SK-N-MC (cell line): ENCODE results near the gene TTC38.
"Not testable (repeated sequence)": the region's sequence is repeated elsewhere in the genome, so short reads cannot be mapped to it uniquely, and the experiment has no call there.

ENCODE experiments used
- DNase-seq: peaks from one replicate; pipeline ENCODE4 v3.0.0-alpha.2; 2011; ENCODE audit warnings: low read depth, low spot score
- H3K27ac ChIP-seq: fragments of 200-600 bp; sonication (generic); 2 replicates; pipeline ENCODE4 v1.5.1; 2016; ENCODE audit warnings: mixed run types
- H3K36me3 ChIP-seq: fragments of 200-600 bp; sonication (generic); 2 replicates; pipeline ENCODE4 v1.6.1; 2017; ENCODE audit warnings: antibody characterized with exemption, low read length, mixed read lengths; ENCODE audit not compliant: insufficient read depth
- H3K4me3 ChIP-seq: fragments of 200-600 bp; sonication (generic); 2 replicates; pipeline ENCODE4 v1.5.1; 2016
- H3K9ac ChIP-seq: fragments of 200-600 bp; sonication (generic); 2 replicates; pipeline ENCODE4 v1.8.0; 2017; ENCODE audit warnings: mixed run types, mixed read lengths; ENCODE audit not compliant: insufficient read length
- H3K9me3 ChIP-seq: fragments of 200-600 bp; sonication (generic); 2 replicates; pipeline ENCODE4 v1.6.1; 2017; ENCODE audit warnings: low read depth, mild to moderate bottlenecking, antibody characterized with exemption, low read length, moderate library complexity, mixed read lengths
- EZH2 ChIP-seq: fragments of 200-600 bp; sonication (generic); IDR thresholded peaks from one replicate; pipeline ENCODE4 v1.6.1; 2017; ENCODE audit warnings: antibody characterized with exemption
- FOXP2 ChIP-seq: optimal IDR thresholded peaks from 2 replicates; pipeline ENCODE3; 2011; ENCODE audit warnings: mild to moderate bottlenecking, moderate library complexity; ENCODE audit not compliant: insufficient read depth; ENCODE audit errors: extremely low read length, control extremely low read depth
- POLR2AphosphoS5 ChIP-seq: IDR thresholded peaks from 2 replicates; pipeline ENCODE4 v1.6.1; 2012; ENCODE audit warnings: mild to moderate bottlenecking, low read depth, low read length, borderline replicate concordance

Gene TTC38

DNA sequence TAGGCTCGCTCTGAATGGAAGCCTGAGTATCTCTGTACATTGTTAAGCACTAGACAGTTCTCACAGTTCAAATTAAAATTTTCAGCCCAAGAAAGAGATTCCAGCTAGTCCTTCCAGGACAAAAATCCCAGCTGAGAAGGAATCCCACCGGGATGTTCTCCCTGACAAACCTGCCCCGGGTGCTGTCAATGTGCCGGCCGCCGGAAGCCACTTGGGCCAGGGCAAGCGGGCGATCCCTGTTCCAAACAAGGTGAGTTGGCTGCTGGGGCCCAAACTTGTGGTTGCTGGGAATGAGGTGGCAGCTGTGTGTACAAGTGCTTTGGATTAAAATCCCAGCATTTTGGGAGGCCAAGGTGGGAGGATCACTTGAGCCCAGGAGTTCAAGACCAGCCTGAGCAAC lies 44.2 kb downstream of the TTC38 start:
- Histone ChIP-seq H3K4me3 (no peak overlapping the region), H3K9ac (no peak overlapping the region), H3K9me3 (no peaks in the 10 kb centered on the region), H3K27ac (no peak overlapping the region), H3K36me3 (peaks cover 70% of the 10 kb centered on the region)
- TF ChIP-seq FOXP2 (no peak), EZH2 (no peak), POLR2AphosphoS5 (no peak)
- DNase-seq, result no peak

DNA sequence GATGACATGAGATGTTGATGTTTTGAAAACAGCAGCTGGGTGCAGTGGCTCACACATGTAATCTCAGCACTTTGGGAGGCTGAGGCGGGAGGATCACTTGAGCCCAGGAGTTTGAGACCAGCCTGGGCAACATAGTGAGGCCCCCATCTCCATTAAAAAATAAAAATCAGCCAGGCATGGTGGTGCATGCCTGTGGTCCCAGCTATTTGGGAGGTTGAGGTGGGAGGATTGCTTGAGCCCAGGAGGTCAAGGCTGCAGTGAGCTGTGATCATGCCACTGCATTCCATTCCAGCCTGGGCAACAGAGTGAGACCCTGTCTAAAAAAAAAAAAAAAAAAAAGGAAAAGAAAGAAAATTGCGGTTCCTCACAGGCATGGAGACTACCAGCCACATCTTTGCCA lies 45.0 kb downstream of the TTC38 start:
- peaks cover 78% of the 10 kb centered on the region for H3K36me3 ChIP-seq
- not testable (repeated sequence) for H3K4me3 ChIP-seq, H3K27ac ChIP-seq

DNA sequence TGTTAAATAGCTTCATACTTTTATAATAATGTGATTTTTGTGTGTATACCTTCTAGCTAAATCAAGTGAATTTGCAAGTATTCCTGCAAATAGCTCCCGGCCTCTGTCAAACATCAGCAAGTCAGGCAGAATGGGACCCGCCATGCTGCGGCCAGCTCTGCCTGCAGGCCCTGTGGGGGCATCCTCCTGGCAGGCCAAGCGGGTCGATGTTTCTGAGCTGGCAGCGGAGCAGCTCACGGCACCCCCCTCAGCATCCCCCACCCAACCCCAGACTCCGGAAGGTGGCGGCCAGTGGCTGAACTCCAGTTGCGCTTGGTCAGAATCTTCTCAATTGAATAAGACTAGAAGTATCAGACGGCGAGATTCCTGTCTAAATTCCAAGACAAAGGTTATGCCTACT lies 48.2 kb downstream of the TTC38 start:
- TF ChIP-seq FOXP2 (no peak), EZH2 (no peak), POLR2AphosphoS5 (no peak)
- Histone ChIP-seq H3K9me3 (no peaks in the 10 kb centered on the region), H3K4me3 (no peak overlapping the region), H3K9ac (no peak overlapping the region), H3K27ac (no peak overlapping the region), H3K36me3 (peaks cover 76% of the 10 kb centered on the region)
- no peak for DNase-seq

More for the DNA sequence above, 45.0 kb downstream of the TTC38 start:
- H3K9me3 ChIP-seq, H3K9ac ChIP-seq, DNase-seq: not testable (repeated sequence)

DNA sequence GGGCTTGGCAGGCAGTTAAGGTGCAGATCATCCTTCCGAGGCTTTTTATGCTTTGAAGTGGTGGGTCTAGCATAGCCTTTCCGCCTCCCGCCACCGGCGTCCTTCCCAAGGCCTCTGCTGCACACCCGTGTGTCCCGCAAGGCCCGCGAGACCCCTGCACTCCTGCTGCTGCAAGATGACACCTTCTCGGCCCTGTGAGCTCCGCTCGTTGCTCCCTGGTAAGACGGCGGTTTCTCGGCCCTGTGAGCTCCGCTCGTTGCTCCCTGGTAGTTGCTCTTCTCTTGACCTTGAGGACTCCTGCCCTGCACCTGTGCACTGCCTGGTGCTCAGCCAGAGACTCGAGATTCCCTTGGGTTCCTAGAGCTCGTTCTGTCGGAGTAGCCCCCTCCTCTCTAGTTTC lies 49.8 kb downstream of the TTC38 start:
- no peak for TF ChIP-seq EZH2
- no peak for TF ChIP-seq POLR2AphosphoS5
- no peak for TF ChIP-seq FOXP2

DNA sequence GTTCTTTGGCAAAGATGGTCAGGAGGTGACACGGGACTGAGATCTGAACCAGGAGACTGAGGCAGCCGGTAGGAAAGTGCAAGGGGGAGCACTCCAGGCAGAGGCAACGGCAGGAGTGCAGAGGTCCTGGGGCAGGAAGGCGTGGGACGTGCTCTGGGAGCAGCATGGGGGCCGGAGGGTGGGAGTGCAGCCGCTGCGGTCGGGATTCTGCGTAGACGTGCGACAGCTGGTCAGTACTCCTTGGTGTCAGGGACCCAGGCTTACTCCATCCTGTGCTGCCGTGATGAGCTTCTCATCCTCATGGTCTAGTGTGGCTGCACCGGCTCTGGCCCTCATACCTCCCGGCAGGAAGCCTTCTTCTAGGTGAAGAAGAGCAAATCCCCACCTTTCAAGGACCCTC lies 50.8 kb downstream of the TTC38 start:
- no peaks in the 10 kb centered on the region for H3K9me3 ChIP-seq
- no peak for TF ChIP-seq FOXP2
- no peak for TF ChIP-seq POLR2AphosphoS5
- no peak for TF ChIP-seq EZH2
- no peak overlapping the region for H3K27ac ChIP-seq
- H3K36me3 ChIP-seq, result peaks cover 88% of the 10 kb centered on the region
- no peak for DNase-seq
- no peak overlapping the region for H3K9ac ChIP-seq
- H3K4me3 ChIP-seq, result no peak overlapping the region

More for the DNA sequence above, 49.8 kb downstream of the TTC38 start:
- Histone ChIP-seq H3K4me3 (no peak overlapping the region), H3K36me3 (peaks cover 79% of the 10 kb centered on the region), H3K27ac (no peak overlapping the region), H3K9me3 (no peaks in the 10 kb centered on the region), H3K9ac (no peak overlapping the region)
- no peak for DNase-seq

DNA sequence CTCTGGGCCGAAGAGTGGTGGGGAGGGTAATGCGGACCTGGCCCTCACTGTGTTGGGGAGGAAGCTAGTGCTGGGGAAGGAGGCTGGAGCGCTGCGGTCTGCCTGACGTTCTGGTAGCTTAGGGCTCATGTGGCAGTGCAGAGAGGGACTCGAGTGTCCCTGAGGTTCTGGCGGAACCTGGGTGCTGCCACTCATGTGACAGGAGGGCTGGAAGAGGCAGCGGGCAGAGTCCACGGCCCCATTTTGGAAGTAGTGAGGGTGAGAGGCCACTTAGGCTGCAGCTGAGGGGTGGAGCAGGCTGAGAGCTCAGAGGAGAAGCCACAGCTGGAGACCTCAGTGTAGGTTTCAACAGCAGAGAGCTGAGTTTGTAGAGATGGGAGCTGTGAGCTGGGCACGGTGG lies 51.5 kb downstream of the TTC38 start:
- no peak overlapping the region for H3K4me3 ChIP-seq
- no peak overlapping the region for H3K9ac ChIP-seq
- DNase-seq, result no peak
- H3K36me3 ChIP-seq, result peaks cover 86% of the 10 kb centered on the region
- no peaks in the 10 kb centered on the region for H3K9me3 ChIP-seq
- H3K27ac ChIP-seq, result no peak overlapping the region
- TF ChIP-seq POLR2AphosphoS5 (no peak), FOXP2 (no peak), EZH2 (no peak)

DNA sequence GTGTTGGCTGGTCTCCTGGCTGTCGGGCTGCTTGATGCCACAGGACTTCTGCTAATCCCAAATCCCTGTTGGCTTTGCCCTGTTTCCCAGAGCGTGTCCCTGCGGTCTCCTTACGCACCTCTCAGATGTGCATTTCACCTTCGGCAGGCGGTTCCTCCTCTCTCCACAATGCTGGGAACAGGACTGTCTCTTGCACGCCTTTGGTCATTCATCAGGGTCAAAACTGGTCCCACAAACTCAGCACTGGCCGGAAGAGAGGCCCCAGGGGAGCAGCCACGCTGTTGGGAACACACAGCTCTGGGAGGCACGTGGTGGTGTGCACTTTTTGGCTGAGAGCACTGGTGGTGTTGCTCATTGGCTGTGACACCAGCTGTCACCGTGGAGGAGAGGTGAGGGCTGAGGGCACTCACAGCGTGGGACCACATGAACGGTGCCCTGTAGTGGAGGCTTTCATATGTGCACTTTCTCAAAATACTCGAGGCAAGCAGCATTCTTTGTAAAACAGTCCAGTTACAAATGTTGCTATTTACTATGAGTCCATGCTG lies 52.4 kb downstream of the TTC38 start:
- Histone ChIP-seq H3K4me3 (no peak overlapping the region), H3K27ac (no peak overlapping the region), H3K9me3 (no peaks in the 10 kb centered on the region), H3K9ac (no peak overlapping the region), H3K36me3 (peaks cover 87% of the 10 kb centered on the region)
- TF ChIP-seq FOXP2, result no peak
- no peak for TF ChIP-seq POLR2AphosphoS5
- DNase-seq, result no peak

DNA sequence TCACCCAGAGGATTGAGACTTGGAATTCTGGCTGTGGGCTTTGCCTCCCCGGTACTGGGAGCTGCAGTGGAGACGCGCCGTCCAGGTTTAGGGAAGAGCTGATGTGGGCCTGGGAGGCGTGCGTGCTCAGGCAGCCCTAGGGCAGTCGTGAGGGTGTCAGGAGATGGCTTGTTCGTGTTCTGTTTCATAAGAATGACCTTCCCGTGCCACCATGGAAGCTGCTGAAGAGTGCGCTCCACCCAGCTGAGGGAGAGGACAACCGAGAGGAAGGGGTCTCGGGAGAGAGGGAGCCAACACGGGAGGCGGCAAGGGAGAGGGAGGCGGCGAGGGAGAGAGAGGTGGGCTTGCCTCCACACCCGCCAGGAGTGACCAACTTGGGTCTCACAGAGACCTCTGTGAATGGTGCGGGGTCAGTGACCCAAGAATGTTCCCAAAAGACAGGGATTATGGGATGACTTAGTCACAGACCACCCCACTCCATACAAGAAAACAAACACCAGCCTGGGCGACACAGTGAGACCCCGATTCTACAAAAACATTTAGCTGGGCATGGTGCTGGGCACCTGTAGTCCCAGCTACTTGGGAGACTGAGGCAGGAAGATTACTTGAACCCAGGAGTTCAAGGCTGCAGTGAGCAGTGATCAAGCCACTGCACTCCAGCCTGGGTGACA lies 53.0 kb downstream of the TTC38 start:
- no peak for DNase-seq
- H3K9ac ChIP-seq, result no peak overlapping the region
- no peak overlapping the region for H3K4me3 ChIP-seq
- TF ChIP-seq FOXP2 (no peak), EZH2 (no peak), POLR2AphosphoS5 (no peak)
- H3K9me3 ChIP-seq, result no peaks in the 10 kb centered on the region
- no peak overlapping the region for H3K27ac ChIP-seq
- H3K36me3 ChIP-seq, result peaks cover 87% of the 10 kb centered on the region

DNA sequence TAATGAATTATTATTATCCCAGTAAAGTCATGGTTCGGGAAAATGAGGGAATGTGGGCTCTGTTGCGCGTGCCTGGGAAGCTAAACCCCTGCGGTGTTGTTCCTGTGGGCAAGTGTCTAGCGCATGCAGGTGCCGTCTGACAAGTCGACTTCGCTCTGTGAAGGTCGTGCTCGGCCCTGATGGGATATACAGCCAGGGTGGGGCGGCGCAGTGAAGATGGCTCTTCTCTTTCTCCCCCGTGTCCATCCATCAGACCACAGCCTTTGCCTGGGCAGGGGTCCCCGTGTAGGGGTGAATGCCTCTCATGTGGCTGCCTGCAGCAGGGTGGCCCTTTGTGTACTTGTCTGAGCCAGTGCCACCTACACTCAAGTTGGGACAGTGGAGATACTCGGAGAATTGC lies 54.9 kb downstream of the TTC38 start:
- H3K27ac ChIP-seq, result no peak overlapping the region
- TF ChIP-seq POLR2AphosphoS5, result no peak
- TF ChIP-seq EZH2, result no peak
- TF ChIP-seq FOXP2, result no peak
- no peak for DNase-seq
- peaks cover 85% of the 10 kb centered on the region for H3K36me3 ChIP-seq
- no peak overlapping the region for H3K9ac ChIP-seq
- no peaks in the 10 kb centered on the region for H3K9me3 ChIP-seq
- H3K4me3 ChIP-seq, result no peak overlapping the region
